Heart right ventricle (tissue), 16 donors: Measurements from ENCODE around the gene LSM7. TPM values are rescaled to one million over a fixed set of nuclear protein-coding genes. Genes with fewer than 3 reads are reported as not detected.

Experiments used
- ATAC-seq, 8 donors: fragments of 200-7000 bp; cut with Tn5 transposase; one replicate each; pipeline ENCODE4 v1.9.1; 2020; ENCODE audit warnings: mild to moderate bottlenecking in 8 of 8, moderate library complexity in 8 of 8, moderate number of reproducible peaks in 1 of 8
- DNase-seq, 2 donors: peaks; one replicate each; pipeline ENCODE4 v3.0.0-alpha.2; 2020
- H3K27ac ChIP-seq, 10 donors: fragments of 200-600 bp; sonication (generic) in 2 of 10; one replicate each; pipeline versions ENCODE4 v1.5.0 to v1.8.0; 2020 to 2022; ENCODE audit warnings: mild to moderate bottlenecking in 3 of 10
- H3K27me3 ChIP-seq, 7 donors: fragments of 200-600 bp; one replicate each; pipeline ENCODE4 v1.8.0; 2021 to 2022; ENCODE audit warnings: mild to moderate bottlenecking in 2 of 7
- H3K36me3 ChIP-seq, 9 donors: fragments of 200-600 bp; sonication (generic) in 1 of 9; one replicate each; pipeline versions ENCODE4 v1.5.0 to v1.8.0; 2020 to 2022; ENCODE audit warnings: mild to moderate bottlenecking in 2 of 9
- H3K4me1 ChIP-seq, 9 donors: fragments of 200-600 bp; sonication (generic) in 1 of 9; one replicate each; pipeline versions ENCODE4 v1.5.0 to v1.8.0; 2020 to 2022; ENCODE audit warnings: mild to moderate bottlenecking in 4 of 9
- H3K4me3 ChIP-seq, 10 donors: fragments of 200-600 bp; sonication (generic) in 2 of 10; one replicate each; pipeline versions ENCODE4 v1.5.0 to v1.8.0; 2020 to 2022; ENCODE audit warnings: mild to moderate bottlenecking in 7 of 10, moderate library complexity in 2 of 10
- H3K9me3 ChIP-seq, 11 donors: fragments of 200-600 bp in 10 of 11; sonication (generic) in 2 of 11; one replicate each; pipeline versions ENCODE4 v1.5.0 to v1.8.0; 2013 to 2022; ENCODE audit warnings: mild to moderate bottlenecking in 2 of 11, control low read depth in 1 of 11, moderate library complexity in 1 of 11
- CTCF ChIP-seq, 9 donors: fragments of 200-600 bp; sonication (generic) in 2 of 9; IDR thresholded peaks; one replicate each; pipeline versions ENCODE4 v1.5.0 to v1.8.0; 2021 to 2022; ENCODE audit warnings: antibody characterized with exemption in 9 of 9, mild to moderate bottlenecking in 5 of 9, moderate library complexity in 1 of 9
- WGBS, 2 donors: extraction: QIAGEN DNeasy Blood & Tissue Kit; methylation state at CpG; one replicate each; pipeline ENCODE4 v1.1.7; 2013; ENCODE audit warnings: inconsistent platforms in 1 of 2; 5-methylcytosine and 5-hydroxymethylcytosine counted together
- intact Hi-C, 10 donors: fragments of 100-400 bp; cut with DNase I; formaldehyde crosslinking; loops; one replicate each; pipeline versions ENCODE4 v1.11.1 to v1.14.2; 2022
- polyA plus RNA-seq, 2 donors: library from polyadenylated mRNA; stranded (reverse); fragments of 200-250 nt; gene quantifications; one replicate each; pipeline ENCODE4 v1.2.3, GENCODE V29; 2013
- total RNA-seq, 10 donors: library from RNA; stranded (reverse); fragmentation: NEBNext Ultra II Directional in 3 of 10; extraction: Animal tissue kit (Norgen Biotek cat#: 25700) in 3 of 10; gene quantifications; one replicate each; pipeline versions ENCODE4 v1.2.1 to v1.2.4, GENCODE V29; 2021 to 2023
- donor health status: Arrhythmogenic right ventricular cardiomyopathy.
- donor health status: ischemic (EF 13 %, LVEDD 7.1; RV severe dilation, severe dysfunction).
- donor health status: healthy with polysubstance abuse.
- donor health status: DM: no; HTN: yes; CAD: no.
- donor health status: DM: no; HTN: no; CAD: no.
- donor health status: ischemic (EF 25% LVEDD 6.9; RV normal size, moderate dysfunction).
- donor health status: ischemic (EF 25% LVEDD 5.7; RV mildly dilated, moderate dysfunction).
- donor health status: healthy.
- donor health status: DM: yes; HTN: yes; CAD: no.
- donor health status: Ischemic cardiomyopathy.
- donor health status: ischemic (EF 35%, LVEDD 5.7; RV mildly dilated, moderate dysfunction).
- donor health status: nonischemic (EF 11% LVEDD 7.7; RV severe dilation, severe dysfunction).
- donor health status: DM: yes; HTN: yes; CAD: no.
- donor health status: PGD.
- donor health status: ischemic (EF 29% LVEDD 5.4; RV normal size, mild dysfunction).
- donor health status: nonischemic (EF 23%, LVEDD 6.1; RV moderate dilation, normal function).

The LSM7 gene
- total and polyA plus RNA-seq, 12 donors = 29.0 to 277 (median 38.7) TPM

- Histone ChIP-seq H3K27me3 (no peaks in the 10 kb centered on the region), H3K27ac (no peak overlapping the region), H3K4me3 (no peak overlapping the region), H3K36me3 (peaks cover 0 to 64% (median 17%) of the 10 kb centered on the region in 9 donors), H3K9me3 (no peaks in the 10 kb centered on the region), H3K4me1 (no peaks in the 10 kb centered on the region)
- no peak for TF ChIP-seq CTCF (IDR thresholded peaks at IDR 0.05)
- 94 to 96% methylated on average over 49 to 52 of the region's 52 CpGs for WGBS, 2 donors
- ATAC-seq = no peak
- no peak for DNase-seq
- intact Hi-C loops = no loop called here
Observed at GRCh38 chr19:2339644-2340310, 11.4 kb upstream of the LSM7 start.

GRCh38 chr19:2338751-2339643 is 10.6 kb upstream of the LSM7 start:
- ATAC-seq (no peak), DNase-seq (no peak)
- Histone ChIP-seq H3K9me3 (no peaks in the 10 kb centered on the region), H3K27me3 (no peaks in the 10 kb centered on the region), H3K36me3 (peaks cover 0 to 63% (median 17%) of the 10 kb centered on the region in 9 donors), H3K4me1 (peaks cover 0 to under 1% (median 0%) of the 10 kb centered on the region in 9 donors), H3K27ac (no peak overlapping the region), H3K4me3 (no peak overlapping the region)
- 97% methylated on average over 53 to 54 of the region's 54 CpGs for WGBS, 2 donors
- intact Hi-C loops = no loop called here
- TF ChIP-seq CTCF (IDR thresholded peaks at IDR 0.05) = no peak

GRCh38 chr19:2338055-2338615 is 9.7 kb upstream of the LSM7 start:
- Histone ChIP-seq H3K9me3 (no peaks in the 10 kb centered on the region), H3K4me1 (peaks cover 0 to 10% (median 0%) of the 10 kb centered on the region in 9 donors), H3K36me3 (peaks cover 0 to 60% (median 17%) of the 10 kb centered on the region in 9 donors), H3K4me3 (no peak overlapping the region), H3K27me3 (no peaks in the 10 kb centered on the region), H3K27ac (no peak overlapping the region)
- 95 to 96% methylated on average over 21 of the region's 21 CpGs for WGBS, 2 donors
- DNase-seq (no peak), ATAC-seq (no peak)
- TF ChIP-seq CTCF (IDR thresholded peaks at IDR 0.05) = no peak
- intact Hi-C loops = no loop called here

- Histone ChIP-seq H3K27me3 (no peaks in the 10 kb centered on the region), H3K4me1 (peaks cover 3 to 14% (median 4%) of the 10 kb centered on the region in 9 donors), H3K36me3 (peaks cover 0 to 52% (median 17%) of the 10 kb centered on the region in 9 donors), H3K9me3 (no peaks in the 10 kb centered on the region), H3K4me3 (no peak overlapping the region), H3K27ac (no peak overlapping the region)
- DNase-seq = no peak
- intact Hi-C loops = no loop called here
- WGBS, 2 donors = 81 to 83% methylated on average over 18 to 19 of the region's 19 CpGs
- ATAC-seq = peak in 2 of 8 donors; percentile 27 to 32
- no peak for TF ChIP-seq CTCF (IDR thresholded peaks at IDR 0.05)
Observed at GRCh38 chr19:2337329-2337707, 8.9 kb upstream of the LSM7 start.
